ENCODE data around the gene FAAP100.

The FAAP100 gene

GRCh38 chr17:81551458-81552243, 502 bp downstream of the FAAP100 start:
- no peak for DNase-seq

DNA sequence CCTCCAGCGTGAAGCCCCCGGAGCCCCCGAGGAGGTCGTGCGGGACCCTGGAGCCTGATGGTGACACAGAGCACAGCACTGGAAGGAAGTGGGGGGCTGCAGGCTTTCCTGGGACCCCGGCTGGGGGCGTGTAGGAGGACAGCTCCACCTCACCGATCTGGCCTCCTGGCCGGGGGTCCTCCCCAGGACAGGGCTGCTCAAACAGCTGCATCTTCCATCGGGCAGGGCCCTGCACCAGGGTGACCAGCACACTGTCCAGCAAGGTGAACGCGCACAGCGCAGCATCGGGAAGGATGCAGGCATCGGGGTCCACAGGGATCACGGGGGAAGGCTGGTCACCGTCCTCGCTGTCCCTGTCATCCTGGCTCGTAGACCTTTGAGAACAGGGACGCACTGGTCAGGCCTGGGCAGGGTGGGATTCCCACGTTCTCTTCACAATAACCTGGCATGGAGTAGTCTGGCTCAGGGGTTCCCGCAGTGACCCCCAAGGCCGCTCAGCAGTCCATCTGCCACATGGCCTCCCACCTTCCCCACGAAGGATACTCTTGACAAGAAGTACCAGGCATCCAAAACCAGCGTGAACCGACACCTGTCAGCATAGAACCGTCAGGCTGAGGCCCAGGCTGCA, 1.2 kb downstream of the FAAP100 start:
- DNase-seq, result no peak

DNA sequence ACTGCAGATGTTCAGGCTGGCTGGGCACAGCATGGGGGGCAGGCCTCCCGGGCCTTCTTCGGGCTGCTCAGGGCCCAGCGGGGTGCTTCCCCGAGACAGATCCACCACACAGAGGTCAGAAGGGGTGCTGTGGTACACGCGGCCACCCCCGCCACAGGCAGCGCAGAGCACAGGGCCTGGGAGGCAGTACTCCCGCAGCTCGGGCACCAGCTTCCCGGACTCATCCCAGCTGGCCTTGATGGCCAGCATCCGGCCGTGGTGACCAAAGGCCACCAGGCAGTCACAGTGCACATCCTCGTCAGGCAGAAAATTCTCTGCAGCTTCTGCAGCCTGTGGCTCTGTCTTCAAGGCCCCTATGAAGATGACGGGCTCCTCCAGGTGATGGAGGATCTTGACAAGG, 1.9 kb downstream of the FAAP100 start:
- DNase-seq, result no peak

- no peak for DNase-seq
Observed at GRCh38 chr17:81549826-81550225, 2.3 kb downstream of the FAAP100 start.

DNA sequence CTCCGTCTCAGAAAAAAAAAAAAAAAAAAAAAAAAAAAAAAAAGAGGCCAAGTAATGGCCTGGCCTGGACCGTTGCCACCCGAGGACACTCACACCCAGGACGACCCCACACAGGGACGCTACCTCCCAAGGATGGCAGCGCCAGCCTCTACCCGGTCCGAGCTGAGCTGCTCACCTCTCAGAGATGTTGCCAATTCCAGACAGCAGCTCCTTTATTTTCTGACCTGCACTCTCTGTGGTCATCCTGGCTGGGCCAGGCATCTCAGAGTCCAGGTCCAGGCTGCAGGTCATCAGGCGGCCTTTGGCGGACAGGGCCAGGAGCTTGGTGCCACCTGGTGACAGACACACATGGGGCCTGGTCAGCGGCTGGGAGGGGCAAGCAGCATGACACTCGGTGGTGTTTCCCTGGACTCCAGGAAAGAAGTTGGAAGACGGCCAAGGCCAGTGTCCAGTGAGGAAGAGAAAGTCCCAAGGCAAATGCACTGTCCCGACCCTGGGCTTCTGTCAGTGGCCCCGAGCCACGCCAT, 3.1 kb downstream of the FAAP100 start:
- no peak for DNase-seq

DNA sequence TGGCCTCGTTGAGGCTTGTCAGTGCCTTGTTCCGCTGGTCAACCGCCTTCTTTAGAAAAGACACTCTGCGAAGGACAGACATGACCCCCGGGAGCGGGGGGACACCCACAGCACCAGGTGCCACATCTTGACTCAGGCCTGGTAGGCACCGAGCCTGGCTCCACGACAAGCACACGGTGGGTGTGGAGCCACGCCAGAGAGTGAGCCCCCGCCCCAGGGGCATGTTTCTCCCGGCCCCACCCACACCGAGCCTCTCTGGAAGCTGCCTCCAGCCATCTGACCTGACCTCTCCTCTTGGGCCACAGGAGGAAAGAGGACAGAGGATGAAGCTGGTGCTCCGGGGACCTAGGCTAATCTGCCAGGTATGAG, 4.6 kb downstream of the FAAP100 start:
- no peak for DNase-seq

DNA sequence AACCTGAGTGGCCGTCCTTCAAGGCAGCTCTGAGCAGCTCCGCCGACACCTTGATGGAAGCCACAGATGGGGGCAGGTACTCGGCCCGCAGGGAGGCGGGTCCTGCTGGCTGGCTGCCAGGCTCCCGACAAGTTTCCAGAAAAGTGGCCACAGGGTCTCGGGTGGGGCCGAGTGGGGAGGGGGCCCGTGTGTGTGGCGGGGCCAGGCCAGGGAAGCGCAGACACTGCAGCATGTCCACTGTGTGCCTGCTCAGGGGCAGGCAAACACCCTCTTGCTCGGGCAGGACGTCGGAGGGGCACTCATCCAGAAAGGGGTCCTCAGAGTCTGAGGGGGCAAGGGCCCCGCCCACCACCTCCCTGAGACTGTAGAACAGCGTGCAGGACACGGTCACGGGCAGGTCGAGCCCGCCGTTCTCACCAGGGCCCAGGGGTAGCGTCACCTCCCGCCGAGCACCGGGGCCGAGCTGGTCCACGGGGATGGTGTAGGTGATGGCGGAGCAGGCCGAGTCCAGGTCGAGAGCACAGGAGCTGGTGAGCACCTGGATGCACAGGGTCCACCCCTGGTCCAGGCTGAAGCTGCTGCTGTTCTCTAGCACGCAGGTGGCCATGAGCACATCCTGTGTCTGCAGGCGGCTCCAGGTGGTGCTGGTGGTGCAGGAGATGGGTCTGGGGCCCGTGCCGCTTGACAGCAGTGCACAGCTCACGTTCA, 5.1 kb downstream of the FAAP100 start:
- no peak for DNase-seq

DNA sequence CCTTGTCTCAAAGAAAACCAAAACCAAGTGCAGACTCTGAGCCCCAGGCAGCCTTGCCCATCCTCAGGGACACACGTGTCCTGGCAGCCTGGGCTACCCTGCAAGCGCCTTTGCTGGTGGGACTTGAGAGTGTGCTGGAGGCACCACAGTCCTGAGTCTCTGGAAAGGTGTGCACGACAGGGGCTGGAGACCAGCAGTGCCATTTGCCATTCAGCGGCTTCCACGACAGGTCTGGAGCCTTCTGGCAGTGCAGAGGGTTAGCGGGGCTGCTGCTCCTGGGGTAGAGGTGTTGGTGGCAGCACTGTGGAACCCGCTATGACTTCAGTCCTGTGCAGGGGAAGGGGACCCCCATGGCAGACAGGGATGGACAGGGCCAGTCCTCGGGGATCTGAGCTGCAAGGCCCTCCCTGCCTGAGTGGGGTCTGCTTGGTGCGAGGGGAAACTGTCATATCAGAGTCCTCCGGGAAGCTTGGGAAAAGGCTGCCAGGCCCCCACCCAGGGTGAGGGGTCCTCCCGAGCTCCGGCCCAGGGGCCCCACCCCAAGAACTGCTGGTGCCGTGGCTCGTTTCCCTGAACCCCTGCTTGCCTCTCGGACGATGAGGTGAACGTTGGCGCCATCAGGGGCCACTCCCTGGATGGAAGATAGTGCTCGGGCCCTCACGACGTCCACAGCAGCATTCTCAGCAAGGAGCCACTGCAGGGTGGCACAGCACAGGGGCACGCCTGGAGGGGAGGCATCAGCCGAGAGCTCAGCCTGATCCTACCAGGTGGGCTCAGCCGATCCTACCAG, 6.8 kb downstream of the FAAP100 start:
- DNase-seq, result no peak

- DNase-seq, result no peak
Observed at GRCh38 chr17:81544281-81544974, 7.7 kb downstream of the FAAP100 start.

DNA sequence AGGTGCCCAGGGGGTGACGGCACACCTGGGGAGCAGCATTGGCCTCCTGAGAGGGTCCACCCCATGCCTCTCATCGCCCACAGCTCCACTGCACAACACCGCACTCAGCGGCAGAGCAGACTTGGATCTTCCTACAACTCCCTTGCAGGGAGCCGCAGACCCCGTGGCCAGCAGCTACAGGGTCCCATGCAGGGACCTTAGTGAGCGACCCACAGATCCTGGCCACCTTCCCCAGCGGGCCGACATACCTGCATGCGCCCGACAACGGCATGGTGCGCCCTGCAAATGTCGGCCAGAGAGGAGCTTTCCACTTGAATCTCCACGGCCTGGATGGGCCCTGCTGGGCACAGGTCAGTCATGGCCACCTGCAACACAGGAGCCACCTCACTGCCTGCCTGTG, 8.4 kb downstream of the FAAP100 start:
- DNase-seq, result no peak

GRCh38 chr17:81543339-81543675, 8.8 kb downstream of the FAAP100 start:
- DNase-seq, result no peak

- DNase-seq, result no peak
Observed at GRCh38 chr17:81542431-81543338, 9.5 kb downstream of the FAAP100 start.

DNA sequence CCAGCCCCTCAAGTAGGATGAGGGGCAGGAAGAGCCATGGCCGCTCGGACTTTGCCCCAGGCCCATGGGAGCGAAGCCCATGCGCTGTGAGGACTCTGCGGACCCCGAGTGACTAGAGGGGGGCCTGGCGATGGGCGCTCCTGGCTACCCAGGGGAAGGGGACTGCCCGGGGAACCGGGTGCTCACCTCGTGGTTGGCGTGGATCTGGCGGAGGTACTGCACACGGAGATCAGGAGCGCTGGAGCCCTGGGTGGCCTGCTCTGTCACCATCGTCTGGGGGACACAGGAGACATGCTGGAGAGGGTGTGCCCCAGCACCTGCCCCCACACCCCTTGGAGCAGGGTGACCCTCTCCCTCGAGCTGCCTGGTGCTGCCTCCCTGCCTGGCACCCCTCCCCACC, 11.0 kb downstream of the FAAP100 start:
- DNase-seq, result no peak

DNA sequence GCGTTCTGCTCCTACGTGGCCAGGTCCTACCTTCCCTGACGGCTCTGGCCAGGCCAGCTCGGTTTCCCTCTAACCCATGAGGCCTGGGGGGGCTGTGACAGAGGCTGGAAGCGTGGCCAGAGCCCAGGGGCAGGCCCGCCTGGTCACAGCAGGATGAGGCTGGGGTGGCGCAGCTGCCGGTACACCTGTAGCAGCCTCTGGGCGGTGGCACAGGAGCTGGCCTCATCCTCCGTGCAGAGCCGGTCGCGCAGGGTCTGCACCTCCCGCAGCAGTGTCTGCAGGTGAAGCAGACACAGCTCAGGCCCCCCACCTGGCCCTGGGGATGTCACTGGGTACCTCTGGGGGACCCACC, 11.5 kb downstream of the FAAP100 start:
- no peak for DNase-seq

- no peak for DNase-seq
Observed at GRCh38 chr17:81539961-81540675, 12.0 kb downstream of the FAAP100 start.

GRCh38 chr17:81539571-81539900, 12.6 kb downstream of the FAAP100 start:
- DNase-seq, result no peak

GRCh38 chr17:81538651-81539570, 13.2 kb downstream of the FAAP100 start:
- DNase-seq, result no peak

DNA sequence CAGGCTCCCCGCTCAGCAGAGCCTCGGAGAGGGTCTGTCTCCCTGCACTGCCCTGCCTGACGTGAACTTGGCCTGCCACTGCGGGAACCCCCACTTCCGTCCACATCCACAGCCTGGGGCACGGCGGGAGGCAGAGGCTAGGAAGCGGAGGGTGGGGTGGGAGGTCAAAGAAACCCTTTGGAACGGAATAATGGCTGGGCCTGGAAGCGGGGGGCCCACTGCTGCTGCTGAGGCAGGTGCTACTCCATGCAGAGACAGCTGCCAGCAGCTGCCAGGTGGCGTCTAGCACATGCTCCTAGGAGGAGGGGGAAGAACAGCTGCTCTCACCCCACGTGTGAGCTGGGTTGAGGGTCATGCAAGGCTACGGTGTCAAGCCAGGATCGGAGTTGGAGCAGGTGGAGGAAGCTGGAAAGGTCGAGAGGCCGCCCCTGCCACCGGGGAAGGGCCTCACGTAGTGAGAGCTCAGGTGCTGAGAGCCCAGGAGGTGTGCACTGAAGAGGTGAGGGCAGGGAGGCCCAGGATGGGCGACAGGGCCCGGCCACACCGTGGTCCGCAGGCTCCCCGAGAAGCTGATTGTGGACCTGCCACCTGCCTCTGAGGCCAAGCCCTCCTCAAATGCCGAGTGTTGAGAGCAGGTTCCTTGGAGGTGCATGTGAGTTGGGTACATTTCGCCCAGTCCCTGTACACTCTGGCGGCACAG, 14.1 kb downstream of the FAAP100 start:
- DNase-seq, result no peak

DNA sequence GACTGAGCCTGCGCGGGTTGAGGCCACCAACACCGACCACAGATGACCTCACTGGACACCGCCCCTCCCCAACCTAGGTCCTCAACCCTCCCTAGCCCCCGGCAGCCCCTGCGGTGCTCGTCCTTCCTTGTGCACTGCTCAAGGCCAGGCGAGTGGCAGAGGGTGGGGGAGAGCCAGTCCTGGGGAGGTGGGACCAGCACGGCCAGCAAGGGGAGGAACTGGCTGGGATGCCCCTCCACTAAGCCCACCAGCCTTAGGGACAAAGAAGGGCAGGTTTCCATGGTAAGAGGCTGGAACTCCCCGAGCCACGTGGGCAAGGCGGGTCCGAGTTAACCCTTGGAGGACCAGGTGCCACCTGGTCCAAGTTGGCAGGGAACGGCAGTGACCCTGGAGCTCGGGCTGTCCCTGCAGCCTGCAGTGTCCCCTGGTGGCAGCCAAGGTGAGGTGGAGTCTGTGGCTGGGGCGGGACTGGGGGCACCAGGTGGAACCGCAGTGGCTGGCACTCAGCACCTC, 14.8 kb downstream of the FAAP100 start:
- DNase-seq, result no peak
